GM12801 (cell line): Measurements from ENCODE around the gene POLN.

Source experiments
- CTCF ChIP-seq: IDR thresholded peaks from one replicate; pipeline ENCODE4 v1.5.1; 2011; ENCODE audit warnings: control low read depth; ENCODE audit not compliant: insufficient read length; ENCODE audit errors: extremely low read depth

Gene POLN

GRCh38 chr4:2273221-2273620 is 31.3 kb upstream of the POLN start:
- no peak for TF ChIP-seq CTCF

- TF ChIP-seq CTCF = no peak
These were observed 30.9 kb upstream of the POLN start for GRCh38 chr4:2272828-2273120.

GRCh38 chr4:2272026-2272827 is 30.3 kb upstream of the POLN start:
- no peak for TF ChIP-seq CTCF

- TF ChIP-seq CTCF = no peak
These were observed 29.5 kb upstream of the POLN start for GRCh38 chr4:2271279-2272025.

- TF ChIP-seq CTCF = no peak
These were observed 28.6 kb upstream of the POLN start for GRCh38 chr4:2270341-2271165.

GRCh38 chr4:2269618-2270163 is 27.8 kb upstream of the POLN start:
- no peak for TF ChIP-seq CTCF

- TF ChIP-seq CTCF = no peak
These were observed 27.2 kb upstream of the POLN start for GRCh38 chr4:2269206-2269531.
